Fibroblast of skin of left biceps (primary cell): ENCODE results near the gene AHNAK.
A peak's percentile ranks its signal among the peaks of the same experiment; 100 is the strongest.
"Not testable (repeated sequence)": the region's sequence is repeated elsewhere in the genome, so short reads cannot be mapped to it uniquely, and the experiment has no call there.

Experiments
- DNase-seq, 2 experiments: peaks; one replicate each; pipeline ENCODE4 v3.0.0-alpha.2; 2013; ENCODE audit warnings: low read depth in 2 of 2

The AHNAK gene

DNA sequence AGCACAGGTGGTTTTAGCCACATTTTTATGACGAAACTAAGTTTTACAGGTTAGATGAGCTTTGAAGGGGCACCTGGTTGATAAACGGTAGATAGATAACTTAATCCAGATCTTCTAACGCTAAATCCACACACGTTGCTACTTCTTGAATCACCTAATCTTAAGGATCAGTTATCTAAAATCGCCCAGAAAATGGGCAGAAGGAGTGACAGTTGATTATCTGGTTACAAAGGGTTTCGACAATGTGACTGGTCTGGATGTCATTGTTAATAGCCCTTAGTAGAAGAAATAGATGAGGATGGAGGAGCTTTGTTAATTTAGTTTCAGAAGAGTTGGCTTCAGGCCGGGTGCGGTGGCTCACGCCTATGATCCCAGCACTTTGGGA is 84.1 kb downstream of the AHNAK start:
- no peak for DNase-seq

DNA sequence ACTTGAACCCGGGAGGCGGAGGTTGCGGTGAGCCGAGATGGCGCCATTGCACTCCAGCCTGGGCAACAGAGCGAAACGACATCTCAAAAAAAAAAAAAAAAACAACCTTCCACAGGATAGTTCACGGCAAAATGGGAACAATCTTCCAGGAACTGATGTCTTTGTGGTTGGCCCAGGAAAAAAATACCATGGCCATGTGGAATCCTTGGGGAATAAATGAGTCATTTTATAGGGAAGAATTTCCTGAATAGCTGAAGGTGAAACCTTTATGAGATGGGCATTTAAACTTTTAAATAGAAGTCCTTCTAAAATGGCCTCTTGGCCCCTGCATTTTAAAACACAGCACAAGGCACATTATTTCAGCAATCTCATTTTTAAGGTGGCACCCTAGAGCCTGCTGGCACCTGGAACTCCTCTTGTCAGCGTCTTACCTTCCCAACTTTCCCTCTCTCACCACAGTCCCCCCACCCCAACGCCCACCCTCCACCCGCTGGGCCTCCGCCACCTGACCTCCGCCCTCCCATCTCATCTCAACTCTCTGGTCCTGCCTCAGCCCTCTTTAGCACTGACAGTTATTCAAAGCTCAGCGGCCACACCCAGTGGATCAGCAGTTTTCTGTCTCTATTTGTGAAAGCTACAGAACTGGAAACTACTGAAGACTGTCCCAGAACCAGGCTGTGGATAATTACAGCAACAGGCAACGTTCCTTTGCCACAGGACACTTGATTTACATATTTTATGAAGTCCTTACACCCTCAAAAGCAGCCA is 84.7 kb downstream of the AHNAK start:
- peak; percentile 40 to 58 for DNase-seq

DNA sequence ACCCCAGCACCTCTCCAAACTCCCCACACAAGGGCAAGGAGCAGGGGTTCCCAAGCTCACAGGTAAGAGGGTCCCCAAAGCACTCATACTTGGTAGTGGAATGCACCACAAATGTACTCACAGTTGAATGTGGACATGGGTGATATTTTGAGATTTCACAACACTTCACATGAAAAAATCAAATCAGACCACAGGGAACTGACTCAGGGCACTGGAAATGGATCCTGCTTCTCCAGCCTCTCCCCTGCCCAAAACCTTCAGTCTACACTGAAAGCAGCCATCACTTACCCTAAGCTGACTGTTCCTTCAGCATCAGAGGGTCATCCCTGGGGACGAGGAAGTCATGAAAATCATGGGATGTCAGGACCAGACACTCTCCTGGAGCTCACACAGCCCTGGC is 87.5 kb downstream of the AHNAK start:
- DNase-seq = no peak

DNA sequence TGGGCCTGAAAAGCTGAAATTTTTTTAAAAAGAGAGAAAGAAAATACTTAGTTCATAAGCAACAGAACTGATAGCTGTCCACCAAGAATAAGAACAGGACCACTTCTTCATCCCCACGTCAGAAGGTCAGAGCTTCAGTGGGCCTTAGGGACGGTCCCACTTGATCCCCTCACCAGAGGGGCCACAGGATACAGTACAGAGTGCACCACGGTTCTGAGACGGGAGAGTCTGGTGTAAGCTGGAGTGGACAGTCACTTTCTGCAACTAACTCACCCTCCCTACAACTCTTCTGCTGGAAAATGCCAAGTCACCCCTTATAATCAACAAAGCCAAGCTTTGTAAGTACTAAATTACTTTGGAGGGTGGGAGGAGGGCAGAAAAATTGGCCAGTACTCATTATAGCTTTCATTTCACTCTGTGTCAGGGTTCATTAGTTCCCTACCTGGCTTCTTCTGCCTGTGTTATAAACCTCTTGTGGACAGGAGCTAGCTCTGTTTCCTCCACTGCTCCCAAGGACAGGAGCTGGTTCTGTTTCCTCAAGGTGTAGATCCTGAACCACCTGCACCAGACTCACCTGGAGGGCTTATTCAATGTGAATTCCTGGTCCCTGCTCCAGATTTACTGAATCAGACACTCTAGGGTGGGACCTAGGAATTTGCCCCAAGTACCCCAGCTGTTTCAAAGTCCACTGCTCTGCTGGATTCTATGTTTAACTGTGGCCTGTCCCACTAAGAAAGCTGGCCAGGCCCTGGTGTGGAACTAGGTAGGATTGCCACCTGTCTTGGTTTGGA is 88.2 kb downstream of the AHNAK start:
- DNase-seq = no peak

DNA sequence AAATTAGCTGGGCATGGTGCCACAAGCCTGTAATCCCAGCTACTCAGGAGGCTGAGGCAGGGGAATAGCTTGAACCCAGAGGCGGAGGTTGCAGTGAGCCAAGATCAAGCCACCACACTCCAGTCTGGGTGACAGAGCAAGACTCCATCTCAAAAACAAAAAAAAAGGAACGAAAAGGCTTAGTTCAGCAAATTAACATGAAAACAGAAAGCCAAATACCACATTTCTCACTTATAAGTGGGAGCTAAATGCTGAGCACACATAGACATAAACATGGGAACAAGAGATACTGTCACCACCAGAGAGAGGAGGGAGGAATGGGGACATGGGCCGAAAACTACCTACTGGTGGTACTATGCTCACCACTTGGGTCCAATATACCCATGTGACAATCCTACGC is 89.1 kb downstream of the AHNAK start:
- DNase-seq = no peak

DNA sequence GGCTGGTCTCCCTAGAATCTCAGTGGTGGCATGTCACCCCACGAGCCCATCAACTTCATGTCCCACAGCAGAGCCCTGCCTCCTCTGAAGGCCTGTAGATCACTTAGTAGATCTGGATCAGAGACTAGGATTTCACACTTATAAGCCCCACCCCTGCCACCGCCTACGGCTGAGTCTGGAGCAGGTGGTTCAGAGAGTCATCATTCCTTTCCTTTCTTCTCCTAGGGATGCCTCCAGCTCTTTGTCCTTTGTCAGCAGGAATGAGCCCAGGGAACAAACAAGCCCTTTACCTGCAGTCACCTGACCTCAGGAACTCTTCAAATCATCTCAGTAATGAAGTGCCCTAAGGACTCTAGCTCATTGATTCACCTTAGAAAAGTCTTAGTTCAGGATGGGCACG is 90.0 kb downstream of the AHNAK start:
- DNase-seq = no peak

DNA sequence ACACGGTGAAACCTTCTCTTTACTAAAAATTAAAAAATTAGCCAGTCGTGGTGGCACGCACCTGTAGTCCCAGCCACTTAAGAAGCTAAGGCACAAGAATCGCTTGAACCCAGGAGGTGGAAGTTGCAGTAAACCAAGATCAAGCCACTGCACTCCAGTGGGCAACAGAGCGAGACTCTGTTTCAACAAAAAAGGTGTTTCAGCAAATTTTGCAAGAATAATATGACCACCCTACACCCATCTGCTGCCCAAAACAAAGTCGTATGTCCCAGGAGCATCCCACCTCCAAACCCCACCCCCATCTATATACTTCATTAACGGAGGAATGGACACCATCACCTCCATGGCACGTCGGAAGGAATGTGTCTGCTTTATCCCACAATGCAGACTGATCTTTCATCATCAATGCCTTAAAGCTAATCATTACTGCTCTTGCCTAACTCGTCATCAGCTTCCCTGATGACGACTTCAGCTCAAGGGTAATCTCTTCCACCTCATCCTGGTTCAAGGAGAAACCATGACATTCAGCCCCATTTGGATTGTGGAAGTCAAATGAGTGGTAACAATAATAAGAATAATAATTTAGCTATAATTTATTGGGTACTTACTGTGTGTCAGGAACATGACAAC is 93.7 kb downstream of the AHNAK start:
- no peak for DNase-seq

DNA sequence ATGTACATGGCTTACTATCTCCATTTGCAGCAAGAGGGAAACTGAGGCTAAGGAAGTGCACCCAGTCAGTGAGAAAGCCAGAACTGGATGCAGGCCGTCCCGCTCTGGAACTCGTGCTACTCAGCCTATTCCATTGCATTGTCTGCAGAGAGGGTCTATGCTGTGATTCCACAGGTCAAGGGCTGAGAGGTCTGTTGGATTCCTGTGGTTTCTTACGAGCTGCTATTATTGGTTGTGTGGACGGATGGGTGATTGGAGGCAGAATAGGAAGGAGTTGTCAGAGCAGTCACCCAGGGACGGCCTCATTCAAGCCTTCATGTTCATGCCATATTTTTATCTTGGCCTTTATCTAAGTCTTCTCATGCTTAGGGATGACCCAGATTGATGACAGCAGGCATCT is 94.3 kb downstream of the AHNAK start:
- DNase-seq = no peak

DNA sequence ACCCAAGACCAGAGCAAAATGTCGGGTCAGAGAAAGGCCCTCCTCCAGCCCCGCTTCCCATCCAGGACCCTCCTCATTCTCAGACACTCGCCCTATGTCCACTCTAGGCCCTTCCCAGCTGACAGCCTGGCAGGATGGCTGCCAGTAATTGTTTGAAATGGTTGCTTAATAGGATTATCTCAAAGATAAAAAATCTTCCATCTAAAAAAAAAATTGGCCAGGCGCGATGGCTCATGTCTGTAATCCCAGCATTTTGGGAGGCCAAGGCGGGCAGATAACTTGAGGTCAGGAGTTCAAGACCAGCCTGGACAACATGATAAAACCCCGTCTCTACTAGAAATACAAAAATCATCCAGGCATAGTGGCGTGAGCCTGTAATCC is 95.4 kb downstream of the AHNAK start:
- DNase-seq = no peak

DNA sequence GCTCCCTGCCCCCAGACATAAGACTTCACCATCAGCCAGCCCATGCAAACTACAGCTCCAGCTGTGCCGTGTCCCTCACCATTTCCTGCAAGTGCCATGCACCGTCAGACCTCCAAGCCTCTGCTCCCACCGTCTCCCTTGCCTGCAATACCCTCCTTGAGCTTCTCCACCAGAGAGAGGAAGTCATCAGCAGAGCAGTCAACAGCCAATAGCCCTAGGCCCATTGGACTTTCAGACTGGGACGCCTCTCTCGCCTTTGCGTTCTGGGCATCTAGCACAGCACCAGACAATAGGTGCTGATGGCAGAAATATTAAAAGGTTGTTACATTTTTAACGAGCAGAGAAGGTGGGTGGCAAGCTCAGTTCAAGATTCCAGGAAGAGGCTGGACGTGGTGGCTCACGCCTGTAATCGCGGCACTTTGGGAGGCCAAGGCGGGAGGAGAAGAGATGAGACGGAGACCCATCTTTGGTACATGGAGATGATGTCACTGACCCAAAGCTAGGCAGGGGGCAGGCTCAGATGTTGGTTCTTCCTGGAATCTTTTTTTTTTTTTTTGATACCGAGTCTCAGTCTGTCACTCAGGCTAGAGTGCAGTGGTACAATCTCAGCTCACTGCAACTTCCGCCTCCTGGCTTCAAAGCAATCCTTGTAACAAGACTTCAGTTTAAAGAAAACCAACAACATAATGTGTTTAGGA is 95.9 kb downstream of the AHNAK start:
- DNase-seq = no peak

DNA sequence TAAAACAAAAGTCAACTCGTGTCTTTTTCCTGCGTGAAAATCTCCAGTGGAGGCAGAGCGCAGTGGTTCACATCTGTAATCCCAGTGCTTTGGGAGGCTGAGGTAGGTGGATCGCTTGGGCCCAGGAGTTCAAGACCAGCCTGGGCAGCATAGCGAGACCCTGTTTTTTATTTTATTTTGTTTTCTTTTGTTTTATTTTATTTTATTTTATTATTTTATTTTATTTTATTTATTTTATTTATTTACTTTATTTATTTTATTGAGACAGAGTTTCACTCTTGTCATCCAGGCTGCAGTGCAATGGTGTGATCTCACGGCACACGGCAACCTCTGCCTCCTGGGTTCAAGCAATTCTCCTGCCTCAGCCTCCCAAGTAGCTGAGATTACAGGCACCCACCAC is 96.7 kb downstream of the AHNAK start:
- DNase-seq = not testable (repeated sequence)

DNA sequence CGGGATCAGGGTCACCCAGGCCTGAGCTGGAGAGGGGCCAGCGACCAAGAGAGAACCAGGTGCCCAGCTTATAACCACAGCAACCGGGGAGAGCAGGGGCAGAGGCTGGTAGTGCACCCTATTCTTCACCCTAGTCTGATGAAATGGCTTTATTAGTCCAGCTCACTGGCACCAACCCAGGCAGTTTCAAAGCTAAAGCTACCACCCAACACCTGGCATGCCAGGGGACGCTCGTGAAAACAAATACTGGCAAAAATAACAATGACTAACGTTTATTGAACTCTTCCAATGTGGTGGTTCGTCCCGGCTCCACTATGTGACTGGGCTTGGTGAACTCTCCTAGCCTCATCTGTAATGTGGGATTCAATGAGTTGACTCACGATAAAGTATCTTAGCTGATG is 97.2 kb downstream of the AHNAK start:
- DNase-seq = no peak

DNA sequence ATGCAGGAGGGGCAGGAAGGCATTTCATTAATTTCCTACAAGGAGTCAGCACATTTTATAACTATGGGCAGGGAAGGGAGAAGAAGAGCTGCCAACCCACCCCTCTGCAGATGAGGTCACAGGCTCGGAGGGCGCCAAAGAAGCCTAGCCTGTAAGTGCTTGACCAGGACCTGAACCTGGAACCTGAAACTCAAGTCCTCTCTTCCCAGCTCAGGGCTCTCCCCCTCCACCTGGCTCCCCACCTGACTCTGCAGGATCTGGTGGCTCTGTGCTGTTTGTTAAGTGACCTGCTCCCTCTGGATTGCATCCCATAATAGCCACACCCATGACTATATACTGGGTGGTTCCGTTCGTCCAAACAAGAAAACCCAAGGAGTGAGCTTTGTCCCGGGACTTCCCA is 100.5 kb downstream of the AHNAK start:
- no peak for DNase-seq

DNA sequence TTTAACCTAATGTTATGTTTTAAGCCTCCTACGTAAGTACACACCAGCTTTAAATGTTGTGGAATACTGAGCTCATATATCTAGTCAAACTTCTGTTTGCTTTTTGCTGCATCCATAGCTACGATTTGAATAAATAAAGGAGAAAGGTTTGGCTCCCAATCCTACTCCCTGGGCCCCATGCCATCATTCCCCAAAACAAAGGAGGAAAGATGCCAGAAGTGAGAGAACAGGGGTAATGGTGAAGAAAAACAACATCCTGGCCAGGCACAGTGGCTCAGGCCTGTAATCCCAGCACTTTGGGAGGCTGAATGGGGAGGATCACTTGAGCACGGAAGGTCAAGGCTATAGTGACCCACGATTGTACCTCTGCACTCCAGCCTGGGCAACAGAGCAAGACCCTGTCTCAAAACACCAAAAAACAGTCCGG is 101.3 kb downstream of the AHNAK start:
- DNase-seq = no peak

DNA sequence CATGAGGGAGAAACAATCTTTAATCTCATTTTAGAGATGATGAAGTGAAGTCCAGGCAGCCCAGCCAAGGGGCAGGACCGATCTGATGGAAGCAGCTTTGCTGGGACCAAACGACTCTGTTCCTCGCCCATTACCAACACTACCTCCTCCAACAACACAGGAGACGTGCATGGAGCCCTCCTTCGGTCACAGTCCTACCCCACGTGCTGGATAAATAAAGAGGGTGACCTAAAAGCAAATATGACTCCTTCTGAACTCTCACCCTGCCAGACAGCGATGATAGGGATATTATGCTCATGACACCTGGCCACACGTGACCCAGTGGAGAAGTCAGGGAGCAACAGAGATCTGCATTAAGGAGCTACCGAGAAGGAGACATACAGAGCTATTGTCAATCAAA is 101.8 kb downstream of the AHNAK start:
- no peak for DNase-seq

DNA sequence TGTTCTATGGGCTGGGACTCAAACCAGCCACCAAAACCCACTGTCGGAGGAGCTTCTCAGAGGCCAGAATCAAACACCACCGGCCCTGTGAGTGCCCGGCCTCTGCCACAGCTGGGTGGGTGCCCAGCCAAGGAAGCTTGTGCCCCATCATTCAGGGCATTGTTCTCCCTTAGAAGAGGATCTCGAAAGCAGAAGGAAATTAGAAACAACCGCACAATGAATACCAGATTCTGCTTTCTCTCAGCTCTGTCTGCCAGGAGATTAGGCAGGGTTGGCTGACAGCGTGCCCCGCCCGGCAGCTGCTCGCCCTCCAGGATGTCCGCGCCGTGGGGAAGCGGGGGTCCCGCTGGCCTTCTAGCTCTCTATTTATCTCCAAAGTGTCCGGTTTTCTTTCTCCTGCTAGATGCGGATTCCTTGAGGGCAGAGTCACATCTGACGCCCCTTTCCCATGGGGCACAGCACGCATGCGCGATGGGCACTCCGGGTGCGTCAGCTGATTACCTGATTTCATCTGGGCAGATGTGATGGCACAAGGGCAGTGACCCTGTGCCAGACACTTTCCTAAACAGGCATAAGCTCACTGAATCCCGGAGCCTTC is 102.3 kb downstream of the AHNAK start:
- DNase-seq = no peak

DNA sequence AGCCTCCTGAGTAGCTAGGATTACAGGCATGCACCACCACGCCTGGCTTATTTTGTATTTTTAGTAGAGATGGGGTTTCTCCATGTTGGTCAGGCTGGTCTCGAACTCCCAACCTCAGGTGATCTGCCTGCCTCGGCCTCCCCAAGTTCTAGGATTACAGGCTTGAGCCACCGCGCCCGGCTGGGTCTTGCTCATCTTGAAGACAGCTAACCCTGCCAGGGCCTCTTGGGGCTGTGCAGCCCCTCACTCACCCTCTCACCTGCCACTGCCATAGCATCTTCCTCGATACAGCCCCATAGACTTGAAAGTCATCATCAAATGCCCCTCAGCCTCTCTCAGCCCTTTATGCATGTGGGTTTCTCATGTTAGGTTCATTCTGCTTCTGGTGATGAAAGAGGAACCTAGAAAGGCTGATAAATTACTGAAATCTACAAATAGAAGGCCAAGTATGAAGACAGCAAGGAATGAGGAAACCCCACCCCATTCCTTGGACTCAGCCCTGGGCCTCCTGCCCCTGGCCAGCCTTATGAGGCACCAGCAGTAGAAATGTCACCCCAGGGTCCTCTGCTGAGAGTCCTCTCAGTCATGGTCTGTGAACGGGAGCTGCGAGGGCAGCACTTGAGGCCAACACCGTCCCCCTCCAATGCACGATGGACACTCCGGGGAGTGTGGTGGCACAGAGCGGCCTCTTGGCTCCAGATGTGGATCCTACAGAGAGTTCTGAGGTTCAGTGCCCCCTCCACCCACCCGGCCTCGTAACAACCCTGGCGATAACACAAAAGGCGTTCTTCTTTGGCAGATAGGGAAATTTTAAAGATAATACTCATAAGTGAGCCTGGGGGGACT is 103.0 kb downstream of the AHNAK start:
- no peak for DNase-seq

DNA sequence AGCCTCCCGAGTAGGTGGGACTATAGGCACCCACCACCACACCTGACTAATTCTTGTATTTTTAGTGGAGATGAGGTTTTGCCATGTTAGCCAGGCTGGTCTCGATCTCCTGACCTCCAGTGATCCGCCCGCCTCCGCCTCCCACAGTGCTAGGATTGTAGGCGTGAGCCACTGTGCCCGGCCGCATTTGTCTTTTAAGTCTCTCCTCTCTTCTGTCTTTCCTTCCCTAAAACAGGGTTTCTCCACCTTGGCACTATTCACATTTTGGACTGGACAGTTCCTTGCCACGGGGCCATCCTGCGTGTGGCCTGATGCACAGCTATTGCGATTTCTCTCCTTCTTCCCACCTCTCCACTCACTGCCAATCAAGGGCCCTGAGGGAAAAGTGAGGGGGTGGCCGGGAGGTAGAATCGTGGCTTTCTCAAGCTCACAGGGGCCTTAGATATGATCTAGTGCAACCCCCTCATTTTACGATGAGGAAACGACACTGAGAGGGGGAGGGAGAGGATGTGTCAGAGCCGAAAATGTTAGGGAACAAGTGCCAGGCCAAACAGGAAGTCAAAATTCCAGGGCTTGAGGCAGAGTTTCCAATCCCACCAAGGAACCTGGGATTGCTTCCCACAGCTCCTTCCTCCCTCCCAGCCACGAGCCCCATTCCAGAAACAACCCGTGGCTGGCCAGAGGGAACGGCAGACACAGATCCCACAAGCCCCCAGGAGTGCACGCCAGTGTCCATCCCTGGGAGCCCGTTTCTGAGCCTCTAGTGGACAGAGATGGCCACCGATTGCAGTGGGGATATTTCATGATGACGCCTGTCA is 106.6 kb downstream of the AHNAK start:
- DNase-seq = peak in 1 of 2 experiments; percentile 32

DNA sequence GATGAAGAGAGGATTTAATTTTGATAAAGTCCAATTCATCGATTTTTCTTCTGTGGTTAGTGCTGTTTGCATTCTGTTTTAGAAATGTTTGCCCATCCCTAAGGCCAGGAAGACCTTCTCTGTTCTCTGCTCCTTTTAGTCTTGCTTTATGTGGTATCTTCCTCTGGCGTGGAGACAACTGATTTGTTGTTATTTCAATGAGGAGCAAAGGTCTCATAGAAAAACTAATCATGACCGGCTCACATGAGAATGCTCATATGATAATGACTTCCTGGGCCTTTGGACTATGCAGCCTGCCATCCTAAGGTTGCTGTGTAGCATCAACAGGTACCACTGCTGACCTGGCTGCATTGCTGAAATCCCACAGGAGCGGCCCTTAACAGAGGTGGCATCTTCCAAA is 108.0 kb downstream of the AHNAK start:
- DNase-seq = no peak

DNA sequence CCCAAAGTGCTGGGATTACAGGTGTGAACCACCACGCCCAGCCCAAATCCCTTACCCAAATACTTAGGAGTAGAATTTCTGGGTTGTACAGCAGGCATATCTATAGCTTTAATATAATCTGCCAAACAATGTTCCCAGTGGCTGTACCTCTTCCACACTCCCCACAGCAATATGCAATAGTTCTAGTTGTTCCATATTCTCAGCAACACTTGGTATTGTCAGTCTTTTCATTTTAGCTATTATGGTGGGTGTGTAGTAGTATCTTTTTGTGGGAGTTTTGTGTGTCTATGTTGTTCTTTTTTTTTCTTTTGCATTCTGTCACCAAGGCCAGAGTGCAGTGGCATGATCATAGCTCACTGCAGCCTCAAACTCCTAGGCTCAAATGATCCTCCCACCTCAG is 109.0 kb downstream of the AHNAK start:
- DNase-seq = no peak
